KMS-11 (cell line): Measurements from ENCODE around the gene CAMK2D.

Source experiments
- H2AFZ ChIP-seq: fragments of 200-600 bp; sonication (generic); 2 replicates; pipeline ENCODE4 v1.6.1; 2016; ENCODE audit warnings: antibody characterized with exemption, mixed run types, low read depth
- H3K27ac ChIP-seq: fragments of 200-600 bp; sonication (generic); 2 replicates; pipeline ENCODE4 v1.6.1; 2016; ENCODE audit warnings: mild to moderate bottlenecking, mixed run types
- H3K27me3 ChIP-seq: fragments of 200-600 bp; sonication (generic); 2 replicates; pipeline ENCODE4 v1.6.1; 2017; ENCODE audit warnings: mild to moderate bottlenecking, low read depth, mixed run types, moderate library complexity; ENCODE audit not compliant: insufficient read depth
- H3K36me3 ChIP-seq: fragments of 200-600 bp; sonication (generic); 2 replicates; pipeline ENCODE4 v1.6.1; 2017; ENCODE audit warnings: mild to moderate bottlenecking, mixed run types; ENCODE audit not compliant: insufficient read depth
- H3K4me1 ChIP-seq: fragments of 200-600 bp; sonication (generic); 2 replicates; pipeline ENCODE4 v1.6.1; 2016; ENCODE audit warnings: mild to moderate bottlenecking, low read depth, mixed run types; ENCODE audit not compliant: poor library complexity, severe bottlenecking
- H3K4me2 ChIP-seq: fragments of 200-600 bp; sonication (generic); 2 replicates; pipeline ENCODE4 v1.7.0; 2016; ENCODE audit warnings: mild to moderate bottlenecking, mixed run types
- H3K4me3 ChIP-seq: fragments of 200-600 bp; sonication (generic); IDR thresholded peaks from 2 replicates; pipeline ENCODE4 v1.6.1; 2017; ENCODE audit warnings: low read depth, low read length, mixed read lengths; ENCODE audit not compliant: insufficient read depth
- H3K79me2 ChIP-seq: fragments of 200-600 bp; sonication (generic); 2 replicates; pipeline ENCODE4 v1.6.1; 2016; ENCODE audit warnings: low read depth, mixed run types; ENCODE audit not compliant: insufficient read depth
- H3K9ac ChIP-seq: fragments of 200-600 bp; sonication (generic); 2 replicates; pipeline ENCODE4 v1.6.1; 2016; ENCODE audit warnings: mild to moderate bottlenecking, mixed run types
- H4K20me1 ChIP-seq: fragments of 200-600 bp; sonication (generic); 2 replicates; pipeline ENCODE4 v1.6.1; 2016; ENCODE audit warnings: mild to moderate bottlenecking, mixed run types; ENCODE audit not compliant: insufficient read depth
- CTCF ChIP-seq: fragments of 200-600 bp; sonication (generic); conservative IDR thresholded peaks from 2 replicates; pipeline ENCODE4 v1.6.1; 2017; ENCODE audit warnings: low read depth, mild to moderate bottlenecking, antibody characterized with exemption, low read length, moderate library complexity, mixed read lengths

CAMK2D gene

GRCh38 chr4:113674251-113674650 is 87.3 kb downstream of the CAMK2D start:
- TF ChIP-seq CTCF: no peak
- Histone ChIP-seq H3K27ac (no peak overlapping the region), H3K4me2 (no peak overlapping the region), H3K27me3 (no peaks in the 10 kb centered on the region), H3K4me3 (no peak overlapping the region), H3K4me1 (peaks cover 14% of the 10 kb centered on the region), H2AFZ (no peak overlapping the region), H4K20me1 (no peaks in the 10 kb centered on the region), H3K79me2 (no peaks in the 10 kb centered on the region), H3K36me3 (no peaks in the 10 kb centered on the region), H3K9ac (no peak overlapping the region)

GRCh38 chr4:113673450-113673849 is 88.1 kb downstream of the CAMK2D start:
- Histone ChIP-seq H3K27me3 (no peaks in the 10 kb centered on the region), H3K4me1 (peaks cover 14% of the 10 kb centered on the region), H3K36me3 (no peaks in the 10 kb centered on the region), H3K79me2 (no peaks in the 10 kb centered on the region), H3K9ac (no peak overlapping the region), H4K20me1 (no peaks in the 10 kb centered on the region), H3K4me2 (no peak overlapping the region), H2AFZ (no peak overlapping the region), H3K27ac (no peak overlapping the region), H3K4me3 (no peak overlapping the region)
- no peak for TF ChIP-seq CTCF

GRCh38 chr4:113666386-113667114 is 95.0 kb downstream of the CAMK2D start:
- H3K4me2 ChIP-seq: no peak overlapping the region
- H3K36me3 ChIP-seq: no peaks in the 10 kb centered on the region
- H4K20me1 ChIP-seq: no peaks in the 10 kb centered on the region
- no peak overlapping the region for H3K27ac ChIP-seq
- no peak overlapping the region for H2AFZ ChIP-seq
- H3K27me3 ChIP-seq: no peaks in the 10 kb centered on the region
- H3K9ac ChIP-seq: no peak overlapping the region
- no peaks in the 10 kb centered on the region for H3K4me1 ChIP-seq
- no peak for TF ChIP-seq CTCF
- no peaks in the 10 kb centered on the region for H3K79me2 ChIP-seq
- no peak overlapping the region for H3K4me3 ChIP-seq

- no peak overlapping the region for H3K4me3 ChIP-seq
- H2AFZ ChIP-seq: no peak overlapping the region
- H3K79me2 ChIP-seq: no peaks in the 10 kb centered on the region
- no peak for TF ChIP-seq CTCF
- no peaks in the 10 kb centered on the region for H3K36me3 ChIP-seq
- no peaks in the 10 kb centered on the region for H3K27me3 ChIP-seq
- no peak overlapping the region for H3K27ac ChIP-seq
- H3K4me1 ChIP-seq: no peaks in the 10 kb centered on the region
- no peaks in the 10 kb centered on the region for H4K20me1 ChIP-seq
- H3K9ac ChIP-seq: no peak overlapping the region
- no peak overlapping the region for H3K4me2 ChIP-seq
These were observed 96.5 kb downstream of the CAMK2D start for GRCh38 chr4:113665036-113665435.
